Progenitor cell of endocrine pancreas (in vitro differentiated cells): ENCODE results near the gene IRAK2. TPM values are rescaled to one million over a fixed set of nuclear protein-coding genes. Genes with fewer than 3 reads are reported as not detected.
"Not testable (repeated sequence)": the region's sequence is repeated elsewhere in the genome, so short reads cannot be mapped to it uniquely, and the experiment has no call there.

Source experiments
- DNase-seq: peaks from one replicate; pipeline ENCODE4 v3.0.0; 2021; ENCODE audit warnings: low spot score; ENCODE audit not compliant: unreplicated experiment
- H3K27ac Mint-ChIP-seq: 2 replicates; pipeline ENCODE4 v1.8.0; 2021; ENCODE audit warnings: mild to moderate bottlenecking, moderate library complexity, mixed read lengths
- H3K27me3 Mint-ChIP-seq: 2 replicates; pipeline ENCODE4 v1.8.0; 2021; ENCODE audit warnings: mixed read lengths
- H3K36me3 Mint-ChIP-seq: 2 replicates; pipeline ENCODE4 v1.8.0; 2022; ENCODE audit warnings: mixed read lengths; ENCODE audit not compliant: insufficient read depth
- H3K4me1 Mint-ChIP-seq: 2 replicates; pipeline ENCODE4 v1.8.0; 2021; ENCODE audit warnings: low read depth, mixed read lengths
- H3K4me3 Mint-ChIP-seq: 2 replicates; pipeline ENCODE4 v1.8.0; 2021; ENCODE audit warnings: low read depth, mild to moderate bottlenecking, moderate library complexity, mixed read lengths
- H3K9me3 Mint-ChIP-seq: 2 replicates; pipeline ENCODE4 v1.8.0; 2021; ENCODE audit warnings: low read depth, mixed read lengths
- total RNA-seq: library from RNA; stranded (reverse); gene quantifications from 2 replicates; pipeline ENCODE4 v1.2.1, GENCODE V29; 2021
- TF ChIP-seq, protein P1 (sequence below): fragments of 200-600 bp; sonication (generic); IDR thresholded peaks from one replicate; pipeline ENCODE4 v1.5.0; 2021; ENCODE audit warnings: antibody characterized with exemption, mild to moderate bottlenecking; ENCODE audit not compliant: unreplicated experiment

Gene IRAK2
- total RNA-seq, 1 donor from 2014 or later, result 0.36 TPM

DNA sequence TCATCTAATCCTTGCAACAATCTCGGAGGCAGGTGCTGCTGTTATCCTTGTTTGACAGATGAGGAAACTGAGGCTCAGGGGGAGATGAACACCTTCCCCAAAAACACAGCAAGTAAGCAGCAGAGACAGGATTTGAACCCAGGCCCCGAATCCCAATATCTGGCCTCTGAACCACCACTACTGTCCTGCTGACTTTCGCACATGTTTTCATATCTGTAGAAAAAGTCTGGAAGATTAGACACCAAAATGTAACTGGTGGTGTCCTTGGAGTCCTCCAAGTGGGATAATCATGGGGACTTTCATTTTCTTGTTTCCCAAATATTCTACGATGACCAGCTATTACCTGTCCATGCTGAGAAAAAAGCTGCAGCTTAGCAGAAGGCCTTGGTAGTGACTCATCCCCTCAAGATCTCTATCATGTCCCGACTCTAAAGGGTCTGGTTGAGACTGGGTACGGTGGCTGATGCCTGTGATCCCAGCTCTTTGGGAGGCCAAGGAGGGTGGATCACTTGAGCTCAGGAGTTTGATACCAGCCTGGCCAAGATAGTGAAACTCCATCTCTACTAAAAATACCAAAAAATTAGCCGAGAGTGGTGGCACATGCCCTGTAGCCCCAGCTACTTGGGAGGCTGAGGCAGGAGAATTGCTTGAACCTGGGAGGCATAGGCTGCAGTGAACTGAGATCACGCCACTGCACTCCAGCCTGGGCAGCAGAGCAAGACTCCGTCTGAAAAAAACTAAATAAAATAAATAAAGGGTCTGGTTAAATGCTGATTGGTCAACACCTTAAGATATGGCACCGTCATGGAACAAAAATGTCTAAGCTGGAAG is 8.6 kb downstream of the IRAK2 start:
- Mint-ChIP-seq H3K4me3 (no peak overlapping the region), H3K9me3 (no peaks in the 10 kb centered on the region), H3K27ac (no peak overlapping the region), H3K36me3 (no peaks in the 10 kb centered on the region), H3K27me3 (no peaks in the 10 kb centered on the region), H3K4me1 (no peaks in the 10 kb centered on the region)
- no peak for DNase-seq
- TF ChIP-seq, protein P1, sequence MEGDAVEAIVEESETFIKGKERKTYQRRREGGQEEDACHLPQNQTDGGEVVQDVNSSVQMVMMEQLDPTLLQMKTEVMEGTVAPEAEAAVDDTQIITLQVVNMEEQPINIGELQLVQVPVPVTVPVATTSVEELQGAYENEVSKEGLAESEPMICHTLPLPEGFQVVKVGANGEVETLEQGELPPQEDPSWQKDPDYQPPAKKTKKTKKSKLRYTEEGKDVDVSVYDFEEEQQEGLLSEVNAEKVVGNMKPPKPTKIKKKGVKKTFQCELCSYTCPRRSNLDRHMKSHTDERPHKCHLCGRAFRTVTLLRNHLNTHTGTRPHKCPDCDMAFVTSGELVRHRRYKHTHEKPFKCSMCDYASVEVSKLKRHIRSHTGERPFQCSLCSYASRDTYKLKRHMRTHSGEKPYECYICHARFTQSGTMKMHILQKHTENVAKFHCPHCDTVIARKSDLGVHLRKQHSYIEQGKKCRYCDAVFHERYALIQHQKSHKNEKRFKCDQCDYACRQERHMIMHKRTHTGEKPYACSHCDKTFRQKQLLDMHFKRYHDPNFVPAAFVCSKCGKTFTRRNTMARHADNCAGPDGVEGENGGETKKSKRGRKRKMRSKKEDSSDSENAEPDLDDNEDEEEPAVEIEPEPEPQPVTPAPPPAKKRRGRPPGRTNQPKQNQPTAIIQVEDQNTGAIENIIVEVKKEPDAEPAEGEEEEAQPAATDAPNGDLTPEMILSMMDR, result no peak

DNA sequence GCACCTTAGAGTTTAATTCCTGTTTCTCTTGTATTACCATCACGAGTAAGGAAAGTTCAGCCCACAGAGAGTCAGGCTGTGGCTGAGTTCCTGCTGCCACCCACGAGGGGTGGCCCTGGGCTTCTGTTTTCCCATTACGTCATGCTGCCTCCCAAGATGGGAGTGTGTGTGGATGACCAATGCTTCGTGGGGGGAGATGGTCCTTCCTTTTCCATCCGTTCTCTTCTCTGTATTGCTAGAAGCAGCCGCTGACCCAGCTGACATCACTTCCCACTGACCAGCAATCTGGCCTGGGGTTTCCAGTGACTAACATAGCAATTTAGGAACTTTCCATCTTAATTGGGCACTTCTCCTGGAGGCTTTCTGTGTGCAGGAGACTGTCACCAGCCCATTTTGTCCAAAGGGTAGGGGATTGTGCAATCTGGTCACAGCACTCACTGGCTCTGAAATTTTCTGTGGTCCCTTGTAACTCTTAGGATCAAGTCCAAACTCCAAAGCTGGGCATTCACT is 9.3 kb downstream of the IRAK2 start:
- Mint-ChIP-seq H3K27me3 (no peaks in the 10 kb centered on the region), H3K36me3 (no peaks in the 10 kb centered on the region)
- DNase-seq, result no peak

DNA sequence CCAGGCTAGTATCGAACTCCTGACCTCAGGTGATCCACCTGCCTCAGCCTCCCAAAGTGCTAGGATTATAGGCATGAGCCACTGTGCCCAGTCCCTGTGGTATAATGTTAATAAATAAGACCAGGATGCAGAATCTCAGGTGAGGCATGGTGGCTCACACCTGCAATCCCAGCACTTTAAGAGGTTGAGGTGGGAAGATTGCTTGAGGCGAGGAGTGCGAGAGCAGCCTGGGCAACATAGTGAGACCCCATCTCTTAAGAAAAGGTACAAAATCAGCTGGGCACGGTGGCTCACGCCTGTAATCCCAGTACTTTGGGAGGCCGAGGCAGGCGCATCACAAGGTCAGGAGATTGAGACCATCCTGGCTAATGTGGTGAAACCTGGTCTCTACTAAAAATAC is 10.6 kb downstream of the IRAK2 start:
- H3K27me3 Mint-ChIP-seq, H3K4me1 Mint-ChIP-seq, H3K27ac Mint-ChIP-seq, H3K4me3 Mint-ChIP-seq, H3K36me3 Mint-ChIP-seq, H3K9me3 Mint-ChIP-seq, DNase-seq: not testable (repeated sequence)

More for the DNA sequence above, 9.3 kb downstream of the IRAK2 start:
- Mint-ChIP-seq H3K4me1 (no peaks in the 10 kb centered on the region), H3K27ac (no peak overlapping the region), H3K4me3 (no peak overlapping the region), H3K9me3 (no peaks in the 10 kb centered on the region)
- TF ChIP-seq, protein P1, result no peak

DNA sequence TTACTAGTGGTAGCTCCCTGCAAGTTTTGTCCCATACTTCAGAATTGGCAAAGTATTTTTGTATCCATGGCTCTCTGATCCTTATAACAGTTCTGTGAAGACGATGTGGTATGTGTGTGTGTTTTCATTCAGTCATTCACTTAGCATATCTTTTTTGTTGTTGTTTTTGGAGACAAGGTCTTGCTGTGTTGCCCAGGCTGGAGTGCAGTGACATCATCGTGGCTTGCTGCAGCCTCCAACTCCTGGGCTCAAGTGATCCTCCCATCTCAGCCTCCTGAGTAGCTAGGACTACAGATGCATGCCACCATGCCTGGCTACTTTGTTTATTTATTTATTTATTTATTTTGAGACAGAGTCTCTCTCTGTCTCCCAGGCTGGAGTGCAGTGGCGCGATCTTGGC is 11.4 kb downstream of the IRAK2 start:
- H3K4me3 Mint-ChIP-seq, H3K4me1 Mint-ChIP-seq, H3K27me3 Mint-ChIP-seq, DNase-seq, H3K27ac Mint-ChIP-seq, H3K9me3 Mint-ChIP-seq, H3K36me3 Mint-ChIP-seq: not testable (repeated sequence)

DNA sequence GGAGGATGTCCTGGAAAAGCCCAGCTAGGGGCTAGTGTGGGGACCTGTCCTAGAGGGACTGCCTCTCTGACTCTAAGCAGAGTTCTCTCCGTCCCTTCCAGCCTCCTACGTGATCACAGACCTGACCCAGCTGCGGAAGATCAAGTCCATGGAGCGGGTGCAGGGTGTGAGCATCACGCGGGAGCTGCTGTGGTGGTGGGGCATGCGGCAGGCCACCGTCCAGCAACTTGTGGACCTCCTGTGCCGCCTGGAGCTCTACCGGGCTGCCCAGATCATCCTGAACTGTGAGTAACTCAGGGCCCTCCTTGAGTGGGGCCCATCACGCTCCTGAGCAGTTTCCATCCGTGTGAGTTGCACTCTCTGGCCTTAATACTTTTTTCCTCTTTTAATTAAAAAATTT is 13.0 kb downstream of the IRAK2 start:
- TF ChIP-seq, protein P1, result no peak
- Mint-ChIP-seq H3K4me3 (no peak overlapping the region), H3K27me3 (no peaks in the 10 kb centered on the region), H3K27ac (no peak overlapping the region), H3K9me3 (no peaks in the 10 kb centered on the region), H3K4me1 (no peaks in the 10 kb centered on the region), H3K36me3 (no peaks in the 10 kb centered on the region)
- DNase-seq, result no peak

DNA sequence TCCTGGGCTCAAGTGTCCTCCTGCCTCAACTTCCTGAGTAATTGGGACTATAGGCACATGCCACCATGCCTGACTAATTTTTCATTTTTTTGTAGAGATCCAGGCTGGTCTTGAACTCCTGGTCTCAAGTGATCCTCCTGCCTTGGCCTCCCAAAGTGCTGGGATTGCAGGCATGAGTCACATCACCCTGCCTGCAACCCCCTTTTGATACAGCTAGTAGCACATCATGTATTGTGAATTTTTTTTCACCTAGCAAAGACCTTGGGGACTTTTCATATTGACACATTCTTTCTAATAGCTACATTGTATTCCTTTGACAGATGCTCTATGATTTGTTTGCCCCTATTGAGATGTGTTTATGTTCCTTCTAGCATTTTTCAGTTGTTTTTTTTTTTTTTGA is 14.2 kb downstream of the IRAK2 start:
- H3K27ac Mint-ChIP-seq, result no peak overlapping the region
- no peak for DNase-seq
- no peaks in the 10 kb centered on the region for H3K36me3 Mint-ChIP-seq
- H3K9me3 Mint-ChIP-seq, result no peaks in the 10 kb centered on the region
- no peaks in the 10 kb centered on the region for H3K4me1 Mint-ChIP-seq
- no peaks in the 10 kb centered on the region for H3K27me3 Mint-ChIP-seq
- TF ChIP-seq, protein P1, result no peak
- H3K4me3 Mint-ChIP-seq, result no peak overlapping the region
